Activated CD4-positive, alpha-beta T cell treated with anti-CD3 and anti-CD28 coated beads, Interleukin-2, amount 50 U/mL, for 24 hours (primary cell): ENCODE data around the gene TGIF1.

Experiments
- DNase-seq, 2 donors: peaks; one replicate each; pipeline ENCODE4 v3.0.0-alpha.2; 2020; ENCODE audit warnings: low read depth in 1 of 2, low spot score in 1 of 2

Gene TGIF1

DNA sequence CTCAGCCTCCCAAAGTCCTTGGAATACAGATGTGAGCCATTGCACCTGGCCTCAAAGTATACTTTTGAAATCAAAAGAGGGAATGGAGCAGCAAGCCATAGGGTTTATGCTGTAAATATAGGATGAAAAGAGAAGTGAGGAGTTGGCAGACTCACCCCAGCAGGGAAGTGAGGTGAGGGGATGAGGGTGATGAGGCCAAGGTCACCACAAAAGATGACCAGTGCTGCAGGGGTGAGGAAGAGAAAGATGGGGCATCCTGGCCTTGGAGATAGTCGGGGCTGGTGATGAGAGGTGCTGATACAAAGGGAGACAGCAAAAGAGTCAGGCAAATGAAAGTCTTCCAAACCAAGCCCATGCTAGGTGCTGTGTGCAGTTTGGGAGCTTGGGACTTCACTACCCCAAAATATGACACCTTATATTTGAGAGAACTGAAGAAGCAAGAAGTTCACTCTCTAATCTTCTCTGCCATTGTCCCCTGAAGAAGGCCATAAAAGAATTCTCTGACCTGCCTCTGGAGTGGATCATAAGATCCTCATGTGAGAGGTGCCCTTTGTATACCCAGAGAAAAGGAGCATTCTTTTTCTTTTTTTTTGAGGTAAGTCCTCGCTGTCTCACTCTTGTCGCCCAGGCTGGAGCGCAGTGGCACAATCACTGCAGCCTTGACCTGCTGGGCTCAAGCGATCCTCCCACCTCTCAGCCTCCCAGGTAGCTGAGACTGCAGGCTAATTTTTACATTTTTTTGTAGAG, 31.0 kb downstream of the TGIF1 start:
- DNase-seq, result no peak

DNA sequence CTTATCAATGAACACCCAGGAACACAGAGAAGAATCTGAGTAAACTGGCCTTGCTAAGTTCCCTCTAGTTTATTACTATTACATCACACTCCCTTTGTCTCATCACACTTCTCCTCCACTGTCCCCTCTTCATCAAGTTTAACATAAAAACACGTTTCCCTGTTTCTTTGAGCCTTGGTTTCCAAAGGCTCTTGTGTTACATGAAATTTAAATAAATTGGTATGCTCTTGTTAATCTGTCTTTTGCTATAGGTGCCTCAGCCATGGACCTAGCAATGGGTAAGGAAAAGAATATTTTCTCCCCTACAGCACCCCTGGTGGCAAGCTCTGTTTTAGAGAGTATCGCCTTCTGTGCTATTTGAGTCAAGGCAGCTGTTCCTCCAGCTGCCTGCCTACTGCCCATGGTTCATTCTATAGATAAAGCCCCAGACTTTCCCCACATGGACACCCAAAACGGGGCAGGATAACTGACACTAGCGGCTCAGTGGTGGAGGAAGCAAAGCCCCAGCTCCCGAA, 31.8 kb downstream of the TGIF1 start:
- no peak for DNase-seq

DNA sequence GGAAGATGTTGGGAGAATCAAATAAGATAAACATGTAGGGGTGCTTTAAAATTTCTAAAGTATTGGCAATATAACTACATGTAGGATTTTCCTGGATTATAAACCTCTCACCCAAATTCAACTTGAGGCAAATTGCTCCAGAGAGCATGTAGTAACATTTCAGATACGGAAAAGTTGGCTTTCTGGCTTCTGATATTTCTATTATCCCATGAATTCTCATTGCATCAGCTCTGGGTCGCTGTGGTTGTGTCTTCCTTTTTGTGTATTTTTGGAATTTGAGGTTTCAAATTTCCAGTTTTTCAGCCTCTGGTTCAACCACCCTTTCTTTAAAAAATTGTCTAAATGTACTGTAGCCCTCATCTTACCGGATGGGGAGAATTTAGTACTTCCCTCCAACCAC, 32.3 kb downstream of the TGIF1 start:
- DNase-seq, result no peak

DNA sequence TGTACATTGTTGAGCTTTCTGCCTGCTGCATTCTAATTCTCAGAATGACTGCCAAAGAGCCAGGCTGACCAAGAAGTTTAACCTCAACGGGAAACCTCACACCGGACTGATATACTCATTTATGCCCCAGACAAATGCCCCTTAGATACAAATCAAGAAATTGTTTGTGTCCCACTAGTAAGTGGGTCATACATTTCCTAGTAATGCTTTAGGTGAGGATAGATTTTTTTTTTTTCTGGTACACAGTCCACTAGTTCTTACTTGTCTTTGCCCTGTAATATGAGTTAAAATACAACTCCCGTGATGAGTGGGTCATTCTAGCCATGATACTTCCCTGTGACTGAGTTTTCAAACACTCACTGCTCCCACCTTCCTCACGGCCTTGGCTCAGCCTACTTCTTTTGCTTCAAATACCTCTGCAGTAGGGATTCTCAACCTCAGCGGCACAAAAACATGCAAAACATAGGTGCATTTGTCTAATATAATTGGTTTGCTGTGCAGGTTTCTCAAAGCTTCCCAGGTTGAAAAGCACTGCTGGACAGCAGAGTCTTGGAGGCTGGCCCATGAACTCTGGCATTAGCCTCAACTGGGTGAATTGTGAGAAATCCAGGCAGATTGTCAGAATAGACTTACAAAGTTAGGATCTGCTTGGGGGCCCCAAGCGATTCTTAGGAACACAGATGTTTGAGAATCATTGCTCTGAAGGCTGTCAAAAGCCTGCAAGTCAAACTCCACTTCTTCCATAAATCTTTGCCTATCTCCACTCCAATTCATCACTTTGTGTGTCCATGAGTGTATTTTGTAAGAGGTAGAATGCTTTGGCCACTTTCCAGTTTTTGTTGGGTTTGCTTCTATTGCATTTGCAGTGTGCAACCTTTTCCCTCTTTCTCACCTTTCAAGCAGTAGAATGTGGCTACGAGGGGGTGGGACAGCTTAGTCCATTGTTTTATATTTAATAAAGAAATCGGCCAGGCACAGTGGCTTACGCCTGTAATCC, 35.5 kb downstream of the TGIF1 start:
- DNase-seq, result no peak

DNA sequence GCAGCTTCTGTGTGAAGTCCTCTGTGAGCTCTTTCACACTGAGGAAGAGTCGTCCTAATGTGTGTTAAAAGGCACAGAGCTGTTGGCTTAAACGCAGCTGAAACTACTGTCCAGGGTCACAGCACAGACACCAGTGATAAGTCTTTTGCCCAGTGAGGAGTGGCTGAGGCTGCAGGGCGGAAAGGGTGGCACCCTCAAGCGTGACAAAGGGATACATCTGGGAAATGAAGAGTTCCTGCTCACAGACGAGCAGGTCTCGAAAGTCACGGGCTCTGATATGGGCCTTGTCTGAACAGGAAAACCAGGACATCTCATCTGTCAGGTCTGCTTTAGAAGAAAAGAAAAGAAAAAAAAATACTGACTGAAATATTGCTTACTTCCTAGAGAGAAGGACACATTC, 36.5 kb downstream of the TGIF1 start:
- no peak for DNase-seq

DNA sequence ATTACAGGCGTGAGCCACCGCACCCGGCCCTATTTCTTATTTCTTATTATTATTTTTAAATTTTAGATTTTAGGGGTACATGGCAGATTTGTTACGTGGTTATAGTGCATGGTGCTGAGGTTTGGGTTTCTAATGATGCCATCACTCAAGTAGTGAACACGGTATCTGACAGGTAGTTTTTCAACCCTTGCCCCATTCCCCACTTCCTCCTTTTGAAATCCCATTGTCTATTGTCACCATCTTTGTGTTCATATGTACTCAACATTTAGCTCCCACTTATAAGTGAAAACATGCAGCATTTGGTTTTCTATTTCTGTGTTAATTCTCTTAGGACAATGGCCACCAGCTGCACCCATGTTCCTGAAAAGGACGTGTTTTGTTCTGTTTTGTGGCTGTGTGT, 39.5 kb downstream of the TGIF1 start:
- no peak for DNase-seq

DNA sequence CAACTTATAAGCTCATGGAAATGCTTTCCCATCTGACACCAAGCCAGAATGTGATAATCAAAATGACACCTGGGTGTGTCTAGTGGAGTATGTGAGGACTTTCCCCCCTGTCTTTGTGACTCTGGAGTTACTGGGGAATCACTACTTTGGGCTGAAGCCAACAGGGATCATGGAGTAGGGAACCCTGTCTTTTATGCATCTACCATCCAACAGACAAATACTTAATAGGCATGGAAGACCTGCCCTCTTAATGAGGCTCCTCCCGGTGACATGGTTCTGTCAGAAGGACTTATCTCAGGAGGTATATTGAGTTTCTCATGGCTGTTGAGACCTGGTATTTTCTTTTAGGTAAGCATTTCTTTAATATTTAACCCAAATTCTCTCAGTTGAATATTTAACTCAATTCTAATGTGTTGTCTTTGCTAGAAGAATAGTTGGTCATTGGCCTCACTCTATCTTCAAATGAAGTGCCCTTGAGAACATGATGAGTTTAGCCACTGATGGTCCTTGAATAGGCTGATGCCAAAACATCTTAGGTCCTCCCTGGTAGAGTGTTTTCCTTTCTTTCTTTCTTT, 42.1 kb downstream of the TGIF1 start:
- no peak for DNase-seq

DNA sequence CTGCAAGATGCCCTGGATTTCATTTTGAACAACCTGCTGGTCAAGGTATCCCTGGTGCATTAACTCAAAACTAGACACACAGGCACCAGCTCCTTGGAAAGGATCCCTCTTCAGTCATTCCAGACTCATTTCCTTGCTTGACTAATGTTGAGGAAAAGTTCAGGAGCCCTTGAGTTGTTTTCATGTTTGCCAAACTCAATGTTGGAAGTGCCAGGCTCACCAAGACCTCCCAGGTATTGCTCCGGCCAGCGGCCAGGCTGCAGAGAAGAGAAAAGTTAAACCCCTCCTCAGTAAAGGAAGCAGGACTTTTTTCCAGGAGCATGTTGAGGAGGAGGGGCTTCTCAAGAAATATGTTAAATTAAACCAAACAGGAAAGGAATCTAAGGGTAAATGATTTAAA, 42.7 kb downstream of the TGIF1 start:
- DNase-seq, result no peak

DNA sequence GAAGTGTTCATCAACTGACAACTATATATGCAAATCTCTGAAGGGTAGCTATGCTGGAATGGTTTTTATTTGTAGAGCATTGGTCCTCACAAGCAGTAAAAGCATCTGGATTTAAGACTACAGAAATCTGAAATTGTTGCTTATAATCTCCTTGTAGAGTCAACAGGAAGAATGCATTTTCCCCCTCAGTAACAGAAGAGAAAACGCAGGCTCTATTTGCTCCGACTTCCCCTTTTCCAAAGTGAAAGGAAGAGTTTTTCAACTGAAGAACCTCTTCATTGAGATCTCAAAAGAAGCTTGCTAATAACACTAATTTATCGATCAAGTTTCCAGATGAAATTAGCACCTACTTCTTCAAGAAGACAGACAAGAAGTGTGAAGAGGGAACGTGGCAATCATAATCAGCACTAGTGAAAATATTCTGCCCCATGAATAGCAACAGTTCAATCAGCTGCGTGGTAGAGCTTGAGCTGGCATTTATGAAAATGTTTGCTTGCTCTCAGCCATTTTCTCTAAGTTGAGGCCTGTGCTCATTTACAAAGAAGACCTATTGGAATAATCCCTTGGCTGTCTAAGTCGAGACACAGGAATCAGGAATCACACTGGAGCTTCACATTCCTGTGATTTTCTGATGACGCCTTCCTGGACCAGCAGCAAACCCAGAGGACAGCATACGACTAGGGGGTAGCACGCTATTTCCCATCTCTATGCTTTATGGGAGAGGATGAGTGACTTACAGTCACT, 43.7 kb downstream of the TGIF1 start:
- no peak for DNase-seq

DNA sequence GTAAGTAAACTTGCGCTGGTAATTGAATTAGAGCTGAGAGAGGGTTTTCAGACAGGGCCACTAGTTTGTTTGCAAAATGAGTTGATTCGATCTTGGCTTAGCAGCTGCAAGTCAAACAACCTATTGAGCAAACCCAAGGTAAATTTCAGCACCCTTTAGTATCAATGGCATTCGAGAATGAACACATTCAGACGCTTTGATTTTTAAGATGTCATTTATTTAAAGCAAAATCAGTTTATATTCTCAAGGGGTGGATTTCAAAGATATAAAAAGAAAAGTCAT, 44.2 kb downstream of the TGIF1 start:
- DNase-seq, result no peak

DNA sequence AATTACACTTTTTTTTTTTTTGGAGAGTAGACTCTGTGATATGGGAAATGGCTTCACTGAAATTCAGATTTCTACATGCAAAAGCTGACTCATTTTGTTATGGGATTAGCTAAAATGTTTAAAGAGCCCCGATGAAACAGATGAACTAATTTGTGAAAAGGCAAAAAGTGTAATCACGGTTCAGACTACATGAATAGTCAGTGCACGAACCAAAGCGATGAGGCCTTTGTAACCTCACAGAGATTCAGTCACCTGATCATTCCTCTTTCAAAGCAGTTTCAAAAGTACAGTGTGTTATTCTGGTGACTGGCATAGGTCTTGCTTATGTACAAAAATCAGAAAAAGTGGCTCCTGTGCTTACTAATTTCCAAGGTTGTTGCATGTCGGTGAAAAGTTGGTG, 44.6 kb downstream of the TGIF1 start:
- DNase-seq, result no peak

DNA sequence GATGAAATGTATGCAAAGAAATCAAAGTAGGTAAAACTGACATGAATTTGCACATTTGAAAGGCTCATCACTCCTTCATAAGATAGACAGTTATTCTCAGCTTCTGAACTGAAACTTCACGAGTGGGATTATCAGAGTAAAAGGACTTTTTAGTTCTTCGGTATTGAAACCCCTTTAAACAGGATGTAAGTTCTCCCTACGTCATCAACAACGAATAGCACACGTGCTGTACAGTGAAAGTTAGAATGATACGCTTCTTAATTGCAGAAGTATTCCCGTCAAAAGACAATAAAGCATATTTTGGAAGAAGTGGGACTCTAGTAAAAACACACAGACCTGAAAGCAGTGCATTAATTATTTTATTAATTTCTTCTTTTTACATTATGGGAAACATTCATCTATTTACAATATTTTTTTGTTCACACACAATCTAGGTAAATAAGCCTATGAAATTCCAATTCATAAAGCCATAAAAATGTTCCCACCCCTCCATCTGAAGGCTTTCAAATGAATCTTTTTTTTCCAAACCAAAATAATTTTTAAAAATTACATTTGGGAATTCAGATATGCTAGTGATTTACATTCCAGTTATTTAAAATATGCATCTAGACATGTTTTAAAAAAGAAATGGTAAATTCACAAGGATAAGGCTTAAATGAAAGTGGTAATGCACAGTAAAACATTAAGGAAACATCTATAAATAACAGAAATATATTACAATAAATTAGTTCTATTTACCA, 45.9 kb downstream of the TGIF1 start:
- no peak for DNase-seq

DNA sequence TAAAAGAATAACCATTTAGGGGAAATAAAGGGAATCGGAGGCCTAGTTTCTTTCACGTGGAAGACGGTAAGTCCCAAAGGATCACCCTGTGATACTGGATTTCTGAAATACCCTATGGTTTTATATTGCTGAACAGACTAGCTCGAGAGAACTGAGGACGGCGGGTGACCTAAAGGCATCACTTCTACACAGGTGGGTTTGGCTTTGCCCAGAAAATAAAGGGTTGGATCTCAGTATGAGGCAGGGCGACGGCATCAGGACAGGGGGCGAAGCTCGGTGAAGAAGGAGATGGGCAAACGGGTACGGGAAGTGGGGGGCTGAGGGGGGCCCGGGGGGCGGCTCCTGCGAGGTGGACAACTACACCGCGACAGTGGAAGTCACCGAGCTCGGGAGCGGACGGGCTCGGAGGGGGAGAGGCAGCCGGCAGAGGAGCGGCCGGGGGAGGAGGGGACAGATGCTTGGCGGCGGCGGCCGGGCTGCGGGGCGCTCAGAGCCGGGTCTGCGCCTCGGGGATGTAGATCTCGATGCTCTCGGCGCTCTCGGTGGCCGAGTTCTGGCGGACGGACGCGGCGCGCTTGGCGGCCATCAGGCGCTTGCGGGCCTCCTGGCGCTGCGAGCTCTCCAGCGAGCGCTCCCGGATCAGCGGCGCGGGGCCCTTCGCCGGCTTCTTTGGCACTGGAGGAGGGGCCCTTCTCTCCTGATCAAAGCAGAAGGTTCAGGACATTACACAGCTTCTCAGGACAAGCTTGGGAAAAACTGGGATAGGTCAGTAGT, 48.9 kb downstream of the TGIF1 start:
- no peak for DNase-seq

DNA sequence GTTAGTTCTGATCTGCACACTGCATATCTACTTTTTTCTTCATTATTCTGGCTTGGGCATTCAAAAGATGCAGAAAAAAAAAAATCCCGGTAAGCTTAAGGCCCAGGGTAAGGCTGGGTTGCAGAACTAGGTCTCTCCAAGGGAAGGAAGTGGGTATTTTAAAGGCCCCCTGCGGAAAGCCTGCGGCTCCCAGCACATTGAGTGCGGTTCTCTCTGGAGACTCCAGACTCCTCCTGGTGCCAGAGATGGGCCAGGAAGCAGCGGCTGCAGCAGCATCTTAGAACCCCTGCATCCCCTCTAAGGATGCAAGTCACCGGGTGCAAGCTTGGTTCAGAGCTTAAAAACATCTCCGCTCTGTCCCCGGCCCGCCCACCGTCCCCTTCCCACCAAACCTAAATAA, 49.5 kb downstream of the TGIF1 start:
- DNase-seq, result no peak

DNA sequence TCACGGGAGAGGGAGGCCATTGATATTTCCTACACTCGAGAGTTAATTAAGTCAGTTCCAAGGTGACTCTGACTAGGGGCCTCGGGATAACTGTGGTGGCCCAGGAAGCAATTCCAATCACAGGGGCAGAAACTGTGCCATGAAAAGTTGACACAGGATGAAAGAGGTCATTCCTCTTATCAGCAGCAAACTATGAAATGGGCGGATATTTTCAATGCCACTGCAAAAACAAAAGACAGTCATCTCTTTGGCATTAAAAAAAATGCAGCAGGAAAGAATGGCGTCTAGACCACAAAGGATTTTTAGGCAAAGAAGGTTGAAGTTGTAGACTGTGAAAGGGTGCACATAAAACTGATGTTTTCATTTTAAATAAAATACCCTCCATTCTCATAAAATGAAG, 50.0 kb downstream of the TGIF1 start:
- no peak for DNase-seq

DNA sequence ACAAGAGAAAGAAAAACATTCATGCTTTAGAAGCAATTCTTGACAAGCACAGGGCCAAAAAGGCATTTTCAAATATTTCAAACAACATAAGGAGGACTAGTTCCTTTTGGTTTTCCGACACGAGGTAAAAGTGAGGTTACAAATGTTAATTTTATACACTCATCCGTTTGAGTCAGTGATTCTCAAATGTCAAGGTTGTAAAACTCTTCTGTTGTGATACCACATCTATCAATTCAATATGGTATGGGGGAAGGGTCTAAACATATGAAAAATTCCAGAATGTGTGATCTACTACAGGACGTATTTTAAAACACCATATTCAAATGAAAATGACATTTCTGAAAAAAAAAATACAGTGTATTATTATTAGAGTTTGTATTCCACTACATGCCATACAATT, 52.7 kb downstream of the TGIF1 start:
- DNase-seq, result no peak

DNA sequence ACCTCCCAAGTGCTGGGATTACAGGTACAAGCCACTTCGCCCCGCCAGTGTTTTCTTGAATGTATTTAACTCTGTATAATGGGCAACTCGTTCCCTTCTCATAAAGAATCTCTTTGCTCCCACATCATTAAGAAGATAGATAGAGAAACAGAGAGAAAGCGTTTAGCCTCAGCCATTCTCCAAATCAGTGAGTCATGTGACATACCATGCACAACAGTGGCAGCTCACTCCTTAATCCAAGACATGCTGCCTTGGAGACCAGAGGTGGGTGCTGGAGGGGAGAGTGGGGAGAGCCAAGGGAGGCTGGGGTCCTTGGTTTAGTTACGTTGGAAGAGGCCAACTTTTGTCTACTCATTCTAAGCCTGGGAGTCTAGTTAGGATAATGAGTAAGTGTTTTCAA, 54.7 kb downstream of the TGIF1 start:
- DNase-seq, result no peak

DNA sequence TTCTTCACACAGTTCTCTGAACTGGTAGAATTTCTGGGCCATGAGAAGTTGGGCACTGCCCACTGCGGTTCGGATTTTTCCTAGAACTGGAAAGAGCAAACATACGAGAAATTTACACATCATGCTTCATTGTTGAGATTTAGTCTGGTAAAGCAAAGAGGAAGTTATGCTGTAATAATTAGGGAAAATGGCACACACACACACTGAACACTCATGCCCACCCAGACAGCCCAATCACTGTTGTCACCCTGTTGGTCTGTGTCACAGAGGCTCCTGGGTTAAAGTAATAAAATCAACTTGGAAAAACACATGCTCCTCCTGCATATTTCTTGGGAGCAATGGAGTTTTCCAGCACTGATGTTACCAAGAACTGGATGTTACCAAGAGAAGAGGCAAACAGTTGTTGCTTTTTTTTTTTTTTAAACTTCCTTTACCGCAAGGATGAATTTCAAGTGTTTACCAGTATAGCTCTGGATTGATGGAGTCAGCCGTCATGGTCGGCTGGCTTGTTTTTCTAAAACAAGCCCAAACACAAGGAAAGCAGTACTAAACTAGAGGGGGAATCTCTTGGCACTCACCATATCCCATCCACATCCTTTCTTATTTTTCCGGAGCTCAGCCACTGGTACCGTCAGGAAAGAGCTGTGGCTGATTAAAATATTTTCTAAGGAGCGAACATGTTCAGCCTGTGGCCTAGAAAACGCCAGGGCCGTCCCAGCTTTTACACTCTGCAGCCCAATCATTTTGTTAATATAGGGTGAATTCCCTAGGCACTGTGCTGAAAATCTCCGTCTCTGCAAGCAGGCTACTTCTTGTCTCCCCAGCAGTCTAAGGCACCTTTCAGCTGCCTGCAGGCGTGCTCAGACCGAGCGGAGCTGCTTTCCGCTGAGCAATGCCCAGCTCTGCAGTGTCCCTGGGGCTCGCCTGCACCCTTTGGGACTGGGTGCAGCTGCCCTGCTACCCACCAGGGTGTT, 58.9 kb downstream of the TGIF1 start:
- DNase-seq, result no peak
